Measurements from ENCODE around the gene SLC2A14.

DNA sequence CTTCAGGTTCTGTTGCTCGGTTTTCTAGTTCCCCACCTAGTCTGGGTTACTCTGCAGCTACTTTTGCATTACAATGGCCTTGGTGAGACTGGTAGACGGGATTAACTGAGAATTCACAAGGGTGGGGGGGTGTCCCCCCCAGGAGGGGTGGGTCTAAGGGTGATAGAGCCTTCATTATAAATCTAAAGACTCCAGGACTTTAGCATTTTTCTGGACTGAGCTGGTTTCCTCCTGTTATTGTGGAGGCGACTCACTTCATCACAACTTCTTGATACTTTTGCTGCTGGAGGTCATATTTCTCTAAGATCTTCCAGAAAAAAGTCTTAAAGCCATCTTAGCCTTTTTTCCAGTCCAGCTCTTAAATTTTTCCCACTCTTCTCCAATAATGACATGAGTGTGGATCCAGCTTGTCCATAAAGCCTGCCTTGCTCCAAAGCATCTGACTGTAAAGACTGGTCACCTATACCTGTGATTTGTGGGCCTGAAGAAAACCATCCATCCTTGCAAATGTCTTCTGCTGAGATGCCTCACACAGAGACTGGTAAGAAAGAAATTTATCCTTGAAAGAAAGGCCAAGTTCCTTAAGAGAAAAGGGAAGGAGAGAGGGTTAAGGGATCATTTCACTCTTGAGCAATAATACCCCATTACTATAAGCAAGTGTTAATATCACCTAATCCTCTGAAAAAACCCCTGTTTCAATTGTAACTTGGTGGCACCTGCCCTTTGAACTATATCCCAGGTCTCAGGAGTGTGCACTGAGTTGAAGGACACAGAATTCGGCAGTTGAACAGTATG lies 19.7 kb upstream of the SLC2A14 start:
- TF ChIP-seq, protein P1, sequence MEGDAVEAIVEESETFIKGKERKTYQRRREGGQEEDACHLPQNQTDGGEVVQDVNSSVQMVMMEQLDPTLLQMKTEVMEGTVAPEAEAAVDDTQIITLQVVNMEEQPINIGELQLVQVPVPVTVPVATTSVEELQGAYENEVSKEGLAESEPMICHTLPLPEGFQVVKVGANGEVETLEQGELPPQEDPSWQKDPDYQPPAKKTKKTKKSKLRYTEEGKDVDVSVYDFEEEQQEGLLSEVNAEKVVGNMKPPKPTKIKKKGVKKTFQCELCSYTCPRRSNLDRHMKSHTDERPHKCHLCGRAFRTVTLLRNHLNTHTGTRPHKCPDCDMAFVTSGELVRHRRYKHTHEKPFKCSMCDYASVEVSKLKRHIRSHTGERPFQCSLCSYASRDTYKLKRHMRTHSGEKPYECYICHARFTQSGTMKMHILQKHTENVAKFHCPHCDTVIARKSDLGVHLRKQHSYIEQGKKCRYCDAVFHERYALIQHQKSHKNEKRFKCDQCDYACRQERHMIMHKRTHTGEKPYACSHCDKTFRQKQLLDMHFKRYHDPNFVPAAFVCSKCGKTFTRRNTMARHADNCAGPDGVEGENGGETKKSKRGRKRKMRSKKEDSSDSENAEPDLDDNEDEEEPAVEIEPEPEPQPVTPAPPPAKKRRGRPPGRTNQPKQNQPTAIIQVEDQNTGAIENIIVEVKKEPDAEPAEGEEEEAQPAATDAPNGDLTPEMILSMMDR (IDR thresholded peaks at IDR 0.05; ENCODE audit: low read length), result no peak
- TF ChIP-seq EZH2 (optimal IDR thresholded peaks at IDR 0.05; ENCODE audit: low read depth, low read length), result no peak
